Right renal pelvis (tissue), 4 donors: Measurements from ENCODE around the gene PRR5. TPM values are rescaled to one million over a fixed set of nuclear protein-coding genes. Genes with fewer than 3 reads are reported as not detected.
"Not testable (repeated sequence)": the region's sequence is repeated elsewhere in the genome, so short reads cannot be mapped to it uniquely, and the experiment has no call there.

Source experiments
- DNase-seq, 4 donors: peaks; one replicate each; pipeline ENCODE4 v3.0.0-alpha.2; 2013; ENCODE audit warnings: low read depth in 4 of 4, low spot score in 3 of 4, missing footprints in 1 of 4
- polyA plus RNA-seq, 4 donors: library from polyadenylated mRNA; unstranded; fragments of 120-200 nt; gene quantifications; one replicate each; pipeline ENCODE4 v1.2.1, GENCODE V29; 2013; ENCODE audit not compliant: insufficient read length in 4 of 4

The PRR5 gene
- polyA plus RNA-seq, 4 donors = 24.7 to 32.3 (median 29.9) TPM

- DNase-seq = no peak
Observed at GRCh38 chr22:44672632-44673031, 29.4 kb upstream of the PRR5 start.

- DNase-seq = no peak
Observed at GRCh38 chr22:44673406-44673805, 28.6 kb upstream of the PRR5 start.

GRCh38 chr22:44676066-44676440 lies 26.0 kb upstream of the PRR5 start:
- DNase-seq = not testable (repeated sequence)

DNA sequence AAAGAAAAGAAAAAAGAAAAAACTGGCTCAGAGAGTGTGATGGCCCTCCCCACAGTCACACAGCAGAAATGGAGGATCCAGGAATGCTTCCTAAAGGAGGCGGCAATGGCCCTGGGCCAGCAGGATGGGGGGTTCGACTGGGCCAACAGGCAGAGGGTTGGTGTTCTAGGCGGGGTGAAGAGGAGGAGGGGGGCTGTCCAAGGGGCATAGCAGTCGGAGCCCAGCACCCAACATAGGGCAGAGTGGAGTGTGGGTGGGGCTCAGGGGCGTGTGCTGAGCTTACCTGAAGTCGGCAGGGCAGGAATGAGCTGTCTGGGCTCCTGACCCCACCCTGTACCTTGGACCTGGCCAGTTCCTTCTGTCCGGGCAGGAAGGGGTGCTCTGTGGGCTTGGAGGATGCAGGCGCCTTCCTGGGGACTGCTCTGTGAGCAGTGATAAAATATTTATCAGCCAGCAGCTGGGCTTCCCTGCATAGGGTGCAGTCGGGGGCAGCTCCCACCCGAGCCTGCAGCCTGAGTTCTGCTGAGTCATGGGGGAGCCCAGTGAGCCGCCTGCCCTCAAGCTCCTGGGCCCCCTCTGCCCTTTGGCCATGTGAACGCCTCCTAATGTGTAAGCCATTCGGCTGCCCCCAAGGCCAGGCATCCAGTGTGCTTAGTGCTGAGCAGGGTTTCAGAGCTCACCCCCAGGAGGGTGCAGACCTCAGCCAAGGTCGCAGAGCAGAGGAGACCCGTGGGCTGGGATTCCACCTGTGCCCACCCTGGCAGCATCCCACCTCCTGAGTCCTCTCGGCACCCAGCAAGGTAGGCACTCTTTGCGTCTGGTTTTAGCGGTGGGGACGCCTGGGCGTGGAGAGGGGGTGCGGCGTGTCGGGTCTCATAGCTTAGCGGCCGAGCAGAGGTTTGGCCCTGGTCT lies 25.3 kb upstream of the PRR5 start:
- DNase-seq = no peak

GRCh38 chr22:44677353-44677840 lies 24.6 kb upstream of the PRR5 start:
- no peak for DNase-seq

DNA sequence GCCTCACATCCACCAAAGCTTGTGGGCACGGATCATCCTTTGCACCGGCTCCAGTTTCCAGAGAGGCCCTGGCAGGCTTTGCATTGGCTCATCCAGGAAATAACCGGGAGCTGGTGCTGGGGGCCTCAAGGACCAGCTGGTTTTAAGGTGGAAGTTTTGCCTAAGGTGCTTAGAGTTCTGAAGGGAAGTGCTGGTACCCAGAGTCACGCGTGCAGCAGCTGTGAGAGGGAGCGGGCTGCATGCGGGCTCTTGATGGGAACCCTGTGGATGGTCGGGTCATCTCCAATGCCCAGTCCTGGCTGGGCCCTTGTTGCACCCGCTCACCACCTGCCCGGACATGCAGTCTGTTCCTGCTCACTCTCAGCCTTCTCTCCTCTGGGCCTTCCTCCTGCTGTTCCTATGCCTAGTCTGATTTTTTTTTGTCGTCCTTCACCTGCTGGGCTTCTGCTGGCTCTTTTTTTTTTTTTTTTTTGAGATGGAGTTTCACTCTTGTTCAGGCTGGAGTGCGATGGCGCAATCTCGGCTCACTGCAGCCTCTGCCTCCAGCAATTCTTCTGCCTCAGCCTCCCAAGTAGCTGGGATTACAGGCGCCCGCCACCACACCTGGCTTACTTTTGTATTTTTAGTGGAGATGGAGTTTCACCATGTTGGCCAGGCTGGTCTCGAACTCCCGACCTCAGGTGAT lies 24.0 kb upstream of the PRR5 start:
- DNase-seq = no peak

GRCh38 chr22:44678556-44679305 lies 23.3 kb upstream of the PRR5 start:
- no peak for DNase-seq

DNA sequence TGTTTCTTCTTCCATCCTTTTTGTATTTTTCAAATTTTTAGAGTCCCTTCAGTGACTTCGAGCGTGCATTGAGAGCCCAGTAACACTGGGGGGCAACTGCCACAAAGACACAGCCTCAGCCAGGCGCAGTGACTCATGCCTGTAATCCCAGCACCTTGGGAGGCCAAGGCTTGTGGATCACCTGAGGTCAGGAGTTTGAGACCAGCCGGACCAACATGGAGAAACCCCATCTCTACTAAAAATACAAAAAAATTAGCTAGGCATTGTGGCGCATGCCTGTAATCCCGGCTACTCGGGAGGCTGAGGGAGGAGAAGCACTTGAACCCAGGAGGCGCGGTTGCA lies 22.7 kb upstream of the PRR5 start:
- DNase-seq = not testable (repeated sequence)

DNA sequence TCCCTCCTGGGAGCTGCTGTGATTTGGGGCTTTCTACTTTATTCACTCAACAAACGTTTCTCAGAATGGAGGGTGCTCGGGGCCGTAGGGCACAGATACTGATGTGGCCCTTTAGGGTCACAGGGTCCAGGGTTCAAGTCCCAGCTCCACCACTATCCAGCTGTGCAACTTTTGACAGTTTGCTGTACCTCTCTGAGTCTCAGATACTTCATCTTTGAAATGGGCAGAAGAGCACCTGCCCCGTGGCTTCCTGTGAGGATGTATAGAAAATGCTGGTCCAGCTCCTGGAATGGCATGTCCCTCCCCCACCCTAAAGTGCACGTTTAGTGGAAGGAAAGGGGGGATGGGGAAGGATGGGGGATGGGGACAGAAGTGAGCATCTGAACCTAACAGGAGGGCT lies 21.9 kb upstream of the PRR5 start:
- no peak for DNase-seq

GRCh38 chr22:44680481-44680894 lies 21.5 kb upstream of the PRR5 start:
- no peak for DNase-seq

DNA sequence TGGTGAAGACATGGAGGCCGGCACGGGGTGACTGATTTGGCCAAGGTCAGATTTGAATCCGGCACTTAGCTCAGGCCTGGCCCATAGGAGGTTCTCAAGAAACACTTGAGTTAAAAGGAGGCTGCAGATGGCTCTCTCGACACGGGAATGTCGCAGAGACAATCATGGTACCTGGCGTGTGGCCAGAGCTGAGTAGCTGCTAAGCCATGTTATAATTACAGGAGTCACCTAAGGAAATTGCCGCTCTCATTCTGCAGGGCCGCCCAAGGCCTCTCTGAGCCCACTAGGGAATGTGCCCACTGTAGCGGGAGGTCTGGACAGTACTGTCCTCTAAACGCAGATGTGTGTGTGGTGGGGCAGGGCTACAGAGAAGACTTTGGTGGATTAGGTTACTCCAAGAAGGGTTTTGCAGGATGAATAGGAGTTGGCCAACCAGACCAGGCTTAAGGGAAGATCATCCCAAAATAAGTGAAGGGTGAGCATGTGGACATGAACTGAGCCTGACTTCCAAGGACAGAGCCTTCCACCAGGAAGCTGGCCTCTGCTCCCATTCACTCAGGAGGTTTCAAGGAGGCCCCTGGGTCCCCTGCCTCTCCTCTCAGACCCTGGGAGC lies 19.3 kb upstream of the PRR5 start:
- DNase-seq = no peak

- DNase-seq = no peak
Observed at GRCh38 chr22:44683237-44683636, 18.8 kb upstream of the PRR5 start.

GRCh38 chr22:44683881-44684280 lies 18.1 kb upstream of the PRR5 start:
- no peak for DNase-seq

- peak; percentile 74 to 83 (median 78) for DNase-seq
Observed at GRCh38 chr22:44684506-44685383, 17.3 kb upstream of the PRR5 start.

- DNase-seq = no peak
Observed at GRCh38 chr22:44685384-44686056, 16.5 kb upstream of the PRR5 start.

DNA sequence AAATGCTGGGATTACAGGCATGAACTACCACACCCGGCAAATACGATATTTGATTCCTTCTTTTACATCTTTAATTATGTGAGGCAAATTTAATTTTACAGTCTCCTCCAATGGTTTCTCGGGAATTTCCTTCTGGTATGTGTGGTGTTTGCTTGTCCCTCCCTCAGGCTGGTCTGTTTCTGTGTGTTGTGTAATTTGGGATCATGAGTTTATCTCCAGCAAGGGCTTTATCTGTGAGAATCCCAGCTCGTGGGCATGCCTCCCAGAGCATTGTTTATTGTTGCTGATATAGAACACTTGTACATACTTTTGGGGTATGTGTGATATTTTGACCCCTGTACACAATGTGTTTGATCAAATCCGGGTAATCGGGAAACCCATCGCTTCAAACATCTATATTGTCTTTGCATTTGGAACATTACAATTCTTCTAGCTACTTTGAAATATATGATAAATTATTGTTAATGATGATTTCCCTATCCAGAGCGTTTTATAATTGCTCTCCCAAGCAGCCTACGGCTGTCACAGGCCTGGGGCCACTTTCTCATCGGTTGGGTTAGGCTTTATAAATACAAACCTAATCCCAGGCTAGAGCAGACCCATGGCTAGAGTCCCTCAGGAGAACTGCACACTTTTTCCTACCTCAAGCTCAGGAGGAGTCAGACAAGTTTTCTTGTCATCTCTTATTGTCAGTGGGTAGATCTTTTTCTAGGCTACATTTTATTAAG lies 15.0 kb upstream of the PRR5 start:
- no peak for DNase-seq

- DNase-seq = no peak
Observed at GRCh38 chr22:44689173-44689572, 12.8 kb upstream of the PRR5 start.

DNA sequence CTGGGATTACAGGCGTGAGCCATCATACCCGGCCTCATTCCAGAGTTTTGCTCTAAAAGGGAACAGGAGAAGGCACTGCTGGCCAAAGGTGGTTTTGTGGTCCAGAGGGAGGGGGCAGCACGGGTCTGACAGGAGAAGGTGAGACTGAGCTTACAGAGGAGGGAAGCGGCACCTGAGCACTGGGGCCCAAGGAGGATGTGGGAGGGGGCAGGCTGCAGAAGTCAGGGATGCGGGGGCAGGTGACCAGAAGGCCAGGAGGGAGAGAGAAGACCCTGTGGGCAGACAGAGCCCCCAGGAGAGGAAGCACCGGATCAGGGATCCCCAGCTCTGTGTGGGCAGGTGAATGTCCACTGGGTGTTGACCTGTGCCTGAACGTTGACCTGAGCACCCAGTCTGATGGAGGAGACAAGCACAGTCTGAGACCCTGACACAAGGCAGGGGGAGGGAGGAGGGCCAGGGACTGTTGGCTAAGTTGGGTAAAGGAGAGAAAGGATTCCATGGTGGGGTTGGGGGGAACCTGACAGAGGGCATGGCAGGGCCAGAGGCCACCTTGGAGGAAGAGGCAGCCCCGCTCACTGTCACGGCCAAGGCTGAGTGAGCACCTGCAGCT lies 12.0 kb upstream of the PRR5 start:
- no peak for DNase-seq
